Lung (tissue), 12 donors: ENCODE measurements around the gene GNAO1. TPM values are rescaled to one million over a fixed set of nuclear protein-coding genes. Genes with fewer than 3 reads are reported as not detected.
A peak's percentile ranks its signal among the peaks of the same experiment; 100 is the strongest.

Source experiments
- ATAC-seq: fragments of 200-7000 bp; cut with Tn5 transposase; one replicate; pipeline ENCODE4 v1.9.1; 2020; ENCODE audit warnings: moderate number of reproducible peaks; ENCODE audit not compliant: insufficient read depth, low FRiP score
- DNase-seq, 3 donors: peaks; one replicate each; pipeline ENCODE4 v3.0.0-alpha.2; 2013 to 2017
- H3K27ac ChIP-seq, 2 donors: one replicate each; pipeline ENCODE4 v1.5.1; 2013; ENCODE audit warnings: mild to moderate bottlenecking in 2 of 2, moderate library complexity in 2 of 2, control low read depth in 1 of 2, inconsistent platforms in 1 of 2, low read depth in 1 of 2, low read length in 1 of 2
- H3K27me3 ChIP-seq, 3 donors: one replicate each; pipeline ENCODE4 v1.5.1; 2013; ENCODE audit warnings: low read length in 2 of 3; ENCODE audit not compliant: control insufficient read depth in 3 of 3, insufficient read depth in 3 of 3
- H3K36me3 ChIP-seq, 4 donors: one replicate each; pipeline ENCODE4 v1.5.1; 2013; ENCODE audit warnings: low read length in 4 of 4, mild to moderate bottlenecking in 1 of 4, moderate library complexity in 1 of 4; ENCODE audit not compliant: control insufficient read depth in 4 of 4, insufficient read depth in 4 of 4
- H3K4me1 ChIP-seq, 5 donors: one replicate each; pipeline ENCODE4 v1.5.1; 2013; ENCODE audit warnings: low read length in 5 of 5, mild to moderate bottlenecking in 2 of 5, moderate library complexity in 1 of 5; ENCODE audit not compliant: control insufficient read depth in 5 of 5, insufficient read depth in 5 of 5
- H3K4me3 ChIP-seq: one replicate; pipeline ENCODE4 v1.5.1; 2013; ENCODE audit warnings: mild to moderate bottlenecking, control low read depth, moderate library complexity
- H3K9ac ChIP-seq, 2 donors: one replicate each; pipeline ENCODE4 v1.5.1; 2013; ENCODE audit warnings: low read length in 2 of 2, control low read depth in 1 of 2; ENCODE audit not compliant: insufficient read depth in 1 of 2
- H3K9me3 ChIP-seq, 4 donors: one replicate each; pipeline ENCODE4 v1.5.1; 2013; ENCODE audit warnings: low read length in 3 of 4, mild to moderate bottlenecking in 1 of 4, moderate library complexity in 1 of 4; ENCODE audit not compliant: control insufficient read depth in 4 of 4, insufficient read depth in 3 of 4
- WGBS, 2 donors: extraction: QIAGEN DNeasy Blood & Tissue Kit; methylation state at CpG; one replicate each; pipeline ENCODE4 v1.1.7; 2013; 5-methylcytosine and 5-hydroxymethylcytosine counted together
- polyA plus RNA-seq, 2 donors: library from polyadenylated mRNA; stranded (reverse); fragments of 200-250 nt; gene quantifications; one replicate each; pipeline ENCODE4 v1.2.1, GENCODE V29; 2013
- total RNA-seq, 2 donors: library from RNA; depleted of rRNA in 1 of 2; stranded (reverse); fragments of >200 nt in 1 of 2; gene quantifications; one replicate each; pipeline ENCODE4 v1.2.1, GENCODE V29; 2014 to 2021
- TF ChIP-seq, protein P1 (sequence below): IDR thresholded peaks from 2 replicates; pipeline ENCODE4 v1.5.1; 2012; ENCODE audit warnings: mild to moderate bottlenecking; ENCODE audit errors: control extremely low read depth, extremely low read depth
- donor health status: control.
- donor health status: control.
- donor health status: Bipolar disorder and iron deficiency.
- donor health status: healthy.
- donor health status: DM: yes; HTN: yes; CAD: no.

GNAO1 gene
- total and polyA plus RNA-seq, 4 donors = 0.33 to 5.2 (median 0.76) TPM

DNA sequence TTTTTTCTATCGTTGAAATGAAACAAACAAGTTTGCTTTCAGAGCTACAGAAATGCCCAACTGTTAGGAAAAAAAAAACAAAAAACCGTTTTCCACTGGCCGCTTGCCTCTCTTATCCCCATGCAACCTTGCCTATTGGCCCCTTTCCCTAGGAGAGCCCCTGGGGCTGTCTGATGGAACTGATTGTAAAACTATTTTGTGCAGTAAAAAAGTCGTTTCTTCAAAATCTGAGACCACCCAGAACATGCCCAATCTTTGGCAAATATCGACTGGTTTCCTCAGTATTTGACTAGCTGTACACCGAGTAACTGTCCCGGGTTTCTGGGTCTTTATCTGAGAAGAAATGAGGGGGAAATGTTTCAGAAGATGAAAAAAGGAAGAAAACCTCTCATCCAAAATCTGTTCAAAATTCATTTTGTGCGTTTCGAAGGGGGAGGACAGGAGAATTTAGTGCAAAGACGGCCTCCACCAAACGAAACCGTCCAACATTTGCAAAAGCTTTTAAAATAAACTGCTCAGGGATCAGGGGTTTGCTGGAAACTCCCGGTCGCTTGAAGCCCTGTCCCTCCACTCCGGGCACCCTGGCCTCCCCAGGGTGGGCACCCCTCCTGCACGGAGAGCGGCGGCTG is 1.1 kb upstream of the GNAO1 start:
- Histone ChIP-seq H3K4me3 (no peak overlapping the region), H3K27ac (peak overlapping the region in 1 of 2 donors; percentile 80), H3K27me3 (peaks cover 0 to 44% (median 4%) of the 10 kb centered on the region in 3 donors), H3K36me3 (no peaks in the 10 kb centered on the region), H3K4me1 (peaks cover 0 to 35% (median 6%) of the 10 kb centered on the region in 5 donors), H3K9me3 (peaks cover 0 to 1% (median 0%) of the 10 kb centered on the region in 4 donors), H3K9ac (peak overlapping the region in 1 of 2 donors; percentile 42)
- TF ChIP-seq, protein P1, sequence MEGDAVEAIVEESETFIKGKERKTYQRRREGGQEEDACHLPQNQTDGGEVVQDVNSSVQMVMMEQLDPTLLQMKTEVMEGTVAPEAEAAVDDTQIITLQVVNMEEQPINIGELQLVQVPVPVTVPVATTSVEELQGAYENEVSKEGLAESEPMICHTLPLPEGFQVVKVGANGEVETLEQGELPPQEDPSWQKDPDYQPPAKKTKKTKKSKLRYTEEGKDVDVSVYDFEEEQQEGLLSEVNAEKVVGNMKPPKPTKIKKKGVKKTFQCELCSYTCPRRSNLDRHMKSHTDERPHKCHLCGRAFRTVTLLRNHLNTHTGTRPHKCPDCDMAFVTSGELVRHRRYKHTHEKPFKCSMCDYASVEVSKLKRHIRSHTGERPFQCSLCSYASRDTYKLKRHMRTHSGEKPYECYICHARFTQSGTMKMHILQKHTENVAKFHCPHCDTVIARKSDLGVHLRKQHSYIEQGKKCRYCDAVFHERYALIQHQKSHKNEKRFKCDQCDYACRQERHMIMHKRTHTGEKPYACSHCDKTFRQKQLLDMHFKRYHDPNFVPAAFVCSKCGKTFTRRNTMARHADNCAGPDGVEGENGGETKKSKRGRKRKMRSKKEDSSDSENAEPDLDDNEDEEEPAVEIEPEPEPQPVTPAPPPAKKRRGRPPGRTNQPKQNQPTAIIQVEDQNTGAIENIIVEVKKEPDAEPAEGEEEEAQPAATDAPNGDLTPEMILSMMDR = no peak
- peak; percentile 50 to 83 (median 79) for DNase-seq
- 9 to 12% methylated on average over 18 of the region's 18 CpGs for WGBS, 2 donors
- ATAC-seq = no peak

DNA sequence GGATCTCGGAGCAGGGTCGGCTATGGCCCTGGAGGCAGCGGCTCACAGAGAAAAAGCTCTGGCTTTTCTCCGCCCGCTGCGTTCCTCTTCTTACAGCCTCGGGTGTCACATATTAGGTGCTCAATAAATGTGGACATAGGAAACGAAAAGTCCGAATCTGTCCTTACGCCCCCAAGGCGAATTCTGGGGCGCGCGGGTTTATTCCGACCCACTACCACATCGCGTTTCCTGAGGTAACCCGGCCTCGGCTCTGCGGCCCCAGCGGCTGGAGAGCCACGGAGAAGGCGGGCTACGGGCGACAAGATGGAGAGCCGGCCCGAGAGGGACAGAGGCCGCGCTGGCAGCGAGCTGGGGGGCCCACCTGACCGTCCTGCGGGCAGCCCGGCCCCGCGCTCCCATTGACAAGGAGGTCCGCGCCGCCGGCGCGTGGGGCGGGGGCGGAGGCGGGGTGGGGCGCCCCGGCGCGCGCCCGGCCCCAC is 573 bp upstream of the GNAO1 start:
- Histone ChIP-seq H3K27me3 (peaks cover 0 to 46% (median 6%) of the 10 kb centered on the region in 3 donors), H3K36me3 (no peaks in the 10 kb centered on the region), H3K9ac (peak overlapping the region; percentile 25 to 42), H3K27ac (peak overlapping the region in 1 of 2 donors; percentile 80), H3K4me1 (peaks cover 0 to 40% (median 9%) of the 10 kb centered on the region in 5 donors), H3K4me3 (peak overlapping the region; percentile 35), H3K9me3 (peaks cover 0 to 2% (median 0%) of the 10 kb centered on the region in 4 donors)
- TF ChIP-seq, protein P1 = no peak
- WGBS, 2 donors = 1 to 2% methylated on average over 33 to 50 of the region's 50 CpGs
- DNase-seq = peak in 1 of 3 donors; percentile 80
- no peak for ATAC-seq

DNA sequence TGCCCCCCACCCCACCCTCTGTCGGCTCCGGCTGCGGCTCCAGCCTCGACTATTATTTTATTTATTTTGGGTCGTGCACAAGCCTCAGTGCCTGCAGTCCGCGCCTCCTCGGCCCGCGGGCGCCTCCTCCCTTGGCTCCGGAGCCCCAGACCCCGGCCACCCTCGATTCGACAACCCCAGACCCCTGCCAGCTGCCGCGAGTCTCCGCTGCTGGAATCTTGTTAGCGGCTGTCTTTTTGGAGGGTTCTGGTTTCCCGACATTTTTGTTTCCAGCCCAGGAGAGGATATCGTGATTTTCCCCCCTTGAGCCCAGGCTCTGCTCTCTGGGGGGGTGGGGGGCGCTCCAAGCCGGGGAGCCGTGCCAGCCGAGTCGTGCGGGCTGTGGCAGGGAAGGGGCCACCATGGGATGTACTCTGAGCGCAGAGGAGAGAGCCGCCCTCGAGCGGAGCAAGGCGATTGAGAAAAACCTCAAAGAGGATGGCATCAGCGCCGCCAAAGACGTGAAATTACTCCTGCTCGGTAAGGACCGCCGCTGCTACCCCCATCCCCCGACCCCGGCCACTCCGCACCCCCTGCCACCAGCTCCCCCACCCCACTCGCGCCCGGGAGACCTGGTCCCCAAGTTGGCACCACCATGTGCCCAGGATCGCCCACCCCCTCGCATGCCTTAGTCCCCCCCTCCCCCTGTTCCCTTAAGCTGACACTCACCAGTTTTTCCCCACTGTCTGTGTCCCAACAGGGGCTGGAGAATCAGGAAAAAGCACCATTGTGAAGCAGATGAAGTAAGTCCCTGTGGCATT is 746 bp downstream of the GNAO1 start:
- H3K9ac ChIP-seq = no peak overlapping the region
- no peaks in the 10 kb centered on the region for H3K36me3 ChIP-seq
- H3K27ac ChIP-seq = no peak overlapping the region

More for the DNA sequence above, 746 bp downstream of the GNAO1 start:
- Histone ChIP-seq H3K27me3 (peaks cover 0 to 48% (median 6%) of the 10 kb centered on the region in 3 donors), H3K4me3 (peak overlapping the region; percentile 70), H3K4me1 (peaks cover 0 to 40% (median 9%) of the 10 kb centered on the region in 5 donors), H3K9me3 (peaks cover 0 to 2% (median 0%) of the 10 kb centered on the region in 4 donors)
- DNase-seq = peak in 2 of 3 donors; percentile 38 to 53
- 1 to 2% methylated on average over 41 to 46 of the region's 46 CpGs for WGBS, 2 donors
- TF ChIP-seq, protein P1 = no peak
- ATAC-seq = no peak
